ENCODE data around the gene NR1H2.

NR1H2 gene

GRCh38 chr19:50380137-50380536 is 3.9 kb downstream of the NR1H2 start:
- TF ChIP-seq CTCF (IDR thresholded peaks at IDR 0.05; ENCODE audit: unreplicated experiment in 3 of 3) = no peak
- Mint-ChIP-seq H3K9me3 (no peaks in the 10 kb centered on the region), H3K4me3 (peak overlapping the region in 2 of 3 experiments; percentile 25 to 33), H3K36me3 (ENCODE audit: low read depth) (peaks cover 26% of the 10 kb centered on the region), H3K27ac (peak overlapping the region in 2 of 3 experiments; percentile 25 to 59), H3K27me3 (ENCODE audit: low read depth) (no peaks in the 10 kb centered on the region), H3K4me1 (peaks cover 27% of the 10 kb centered on the region)

- Mint-ChIP-seq H3K27ac (peak overlapping the region; percentile 54 to 59 (median 58)), H3K36me3 (ENCODE audit: low read depth) (peaks cover 26% of the 10 kb centered on the region), H3K4me1 (peaks cover 28% of the 10 kb centered on the region), H3K4me3 (peak overlapping the region in 2 of 3 experiments; percentile 41 to 55), H3K27me3 (ENCODE audit: low read depth) (no peaks in the 10 kb centered on the region), H3K9me3 (no peaks in the 10 kb centered on the region)
- TF ChIP-seq CTCF (IDR thresholded peaks at IDR 0.05; ENCODE audit: unreplicated experiment in 3 of 3) = no peak
Measured at GRCh38 chr19:50380751-50381151, 4.5 kb downstream of the NR1H2 start.

- no peak overlapping the region for H3K4me3 Mint-ChIP-seq
- TF ChIP-seq CTCF (IDR thresholded peaks at IDR 0.05; ENCODE audit: unreplicated experiment in 3 of 3) = no peak
- no peak overlapping the region for H3K27ac Mint-ChIP-seq
- peaks cover 26% of the 10 kb centered on the region for H3K36me3 Mint-ChIP-seq (ENCODE audit: low read depth)
- no peaks in the 10 kb centered on the region for H3K27me3 Mint-ChIP-seq (ENCODE audit: low read depth)
- H3K4me1 Mint-ChIP-seq = peaks cover 28% of the 10 kb centered on the region
- no peaks in the 10 kb centered on the region for H3K9me3 Mint-ChIP-seq
Measured at GRCh38 chr19:50381881-50382729, 5.8 kb downstream of the NR1H2 start.

GRCh38 chr19:50383001-50383851 is 7.0 kb downstream of the NR1H2 start:
- peaks cover 28% of the 10 kb centered on the region for H3K36me3 Mint-ChIP-seq (ENCODE audit: low read depth)
- H3K4me1 Mint-ChIP-seq = peaks cover 28% of the 10 kb centered on the region
- TF ChIP-seq CTCF (IDR thresholded peaks at IDR 0.05; ENCODE audit: unreplicated experiment in 3 of 3) = no peak
- H3K4me3 Mint-ChIP-seq = peak overlapping the region; percentile 89 to 94 (median 90)
- no peaks in the 10 kb centered on the region for H3K9me3 Mint-ChIP-seq
- no peaks in the 10 kb centered on the region for H3K27me3 Mint-ChIP-seq (ENCODE audit: low read depth)
- H3K27ac Mint-ChIP-seq = peak overlapping the region; percentile 18 to 92 (median 77)

GRCh38 chr19:50383852-50384684 is 7.8 kb downstream of the NR1H2 start, which contains the start of gene POLD1:
TSS of gene POLD1 (plus strand) at chr19:50384347. CDS start at chr19:50398852, 14,505 bp downstream.
- Mint-ChIP-seq H3K36me3 (ENCODE audit: low read depth) (peaks cover 29% of the 10 kb centered on the region), H3K9me3 (no peaks in the 10 kb centered on the region), H3K4me1 (peaks cover 26% of the 10 kb centered on the region), H3K27me3 (ENCODE audit: low read depth) (no peaks in the 10 kb centered on the region), H3K4me3 (peak within 1 kb of the TSS; percentile 89 to 94 (median 90)), H3K27ac (peak within 1 kb of the TSS; percentile 18 to 92 (median 77))
- no peak for TF ChIP-seq CTCF (IDR thresholded peaks at IDR 0.05; ENCODE audit: unreplicated experiment in 3 of 3)
